ENCODE data around the gene MCMBP. TPM values are rescaled to one million over a fixed set of nuclear protein-coding genes. Genes with fewer than 3 reads are reported as not detected.
A peak's percentile ranks its signal among the peaks of the same experiment; 100 is the strongest.

The MCMBP gene
- total and polyA plus RNA-seq, 2 donors (not counting 3 experiments of a cell fraction or from before 2014, with no cell fraction given): 44.8 to 62.5 TPM

DNA sequence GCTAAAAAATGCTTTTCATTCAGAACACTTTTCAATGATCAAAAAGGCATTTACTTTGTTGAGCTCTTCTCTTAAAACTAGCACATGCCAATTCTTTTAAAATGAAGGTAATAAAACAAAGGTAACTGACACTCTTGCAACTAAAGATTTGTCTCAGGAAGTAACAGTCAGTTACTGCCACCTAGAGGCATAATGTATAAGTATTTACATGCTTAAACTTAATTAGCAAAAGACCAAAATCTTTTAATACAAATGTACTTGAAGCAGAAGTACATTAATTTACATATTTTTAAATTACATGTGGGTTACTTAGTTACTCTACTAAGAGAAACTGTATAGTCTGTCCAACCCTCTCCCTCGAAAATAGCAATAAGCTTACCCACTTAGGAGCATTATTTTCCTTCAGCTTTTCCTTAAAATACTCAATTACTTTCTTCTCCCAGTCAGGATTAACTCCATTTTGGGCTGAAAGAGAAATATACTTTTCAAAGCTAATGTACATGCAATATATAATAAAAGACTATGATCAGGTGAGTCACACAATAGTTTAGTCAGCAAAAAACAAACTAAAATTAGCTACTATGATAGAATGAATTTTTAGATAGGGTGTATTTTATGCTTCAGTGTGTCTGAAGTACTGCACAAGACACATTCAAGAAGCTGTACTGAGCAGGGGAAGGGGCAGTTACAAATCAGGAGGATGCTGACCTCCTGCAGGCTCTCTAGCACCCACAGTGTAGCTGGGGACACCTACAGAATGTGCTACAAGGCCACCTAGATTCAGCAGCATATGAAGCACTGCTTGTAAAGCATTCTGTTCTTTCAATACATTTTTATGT, 13.0 kb downstream of the MCMBP start:
- TF ChIP-seq MYC (IDR thresholded peaks at IDR 0.05; ENCODE audit: low read depth, low read length) (no peak), POLR2A (IDR thresholded peaks at IDR 0.05; ENCODE audit: low read depth, low read length) (no peak), JUN (IDR thresholded peaks at IDR 0.05; ENCODE audit: borderline replicate concordance, insufficient read depth, insufficient read length, low read depth) (no peak), POLR2AphosphoS5 (IDR thresholded peaks at IDR 0.05; ENCODE audit: insufficient read depth, low read depth, low read length) (no peak), FOS (IDR thresholded peaks at IDR 0.05; ENCODE audit: borderline replicate concordance, insufficient read depth, low read length) (no peak), GATA2 (IDR thresholded peaks at IDR 0.05; ENCODE audit: insufficient read depth, insufficient read length, low read depth, low read length) (no peak)
- TF ChIP-seq, protein P1, sequence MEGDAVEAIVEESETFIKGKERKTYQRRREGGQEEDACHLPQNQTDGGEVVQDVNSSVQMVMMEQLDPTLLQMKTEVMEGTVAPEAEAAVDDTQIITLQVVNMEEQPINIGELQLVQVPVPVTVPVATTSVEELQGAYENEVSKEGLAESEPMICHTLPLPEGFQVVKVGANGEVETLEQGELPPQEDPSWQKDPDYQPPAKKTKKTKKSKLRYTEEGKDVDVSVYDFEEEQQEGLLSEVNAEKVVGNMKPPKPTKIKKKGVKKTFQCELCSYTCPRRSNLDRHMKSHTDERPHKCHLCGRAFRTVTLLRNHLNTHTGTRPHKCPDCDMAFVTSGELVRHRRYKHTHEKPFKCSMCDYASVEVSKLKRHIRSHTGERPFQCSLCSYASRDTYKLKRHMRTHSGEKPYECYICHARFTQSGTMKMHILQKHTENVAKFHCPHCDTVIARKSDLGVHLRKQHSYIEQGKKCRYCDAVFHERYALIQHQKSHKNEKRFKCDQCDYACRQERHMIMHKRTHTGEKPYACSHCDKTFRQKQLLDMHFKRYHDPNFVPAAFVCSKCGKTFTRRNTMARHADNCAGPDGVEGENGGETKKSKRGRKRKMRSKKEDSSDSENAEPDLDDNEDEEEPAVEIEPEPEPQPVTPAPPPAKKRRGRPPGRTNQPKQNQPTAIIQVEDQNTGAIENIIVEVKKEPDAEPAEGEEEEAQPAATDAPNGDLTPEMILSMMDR (IDR thresholded peaks at IDR 0.05; ENCODE audit: extremely low read depth in 1 of 2, insufficient read depth in 1 of 2, low read depth in 1 of 2, low read length in 2 of 2): peak; percentile 27 to 36
- Histone ChIP-seq H3K27me3 (ENCODE audit: control insufficient read depth in 2 of 2, insufficient read depth in 2 of 2, low read length in 2 of 2) (no peaks in the 10 kb centered on the region), H3K79me2 (ENCODE audit: control insufficient read depth, insufficient read depth, low read length) (peaks cover 67% of the 10 kb centered on the region), H3K36me3 (ENCODE audit: control insufficient read depth in 2 of 2, extremely low read depth in 1 of 2, insufficient read depth in 2 of 2, low read length in 2 of 2) (peaks cover 2 to 10% of the 10 kb centered on the region in 2 experiments), H3K27ac (ENCODE audit: insufficient read depth, low read depth, low read length) (no peak overlapping the region), H3K4me3 (replicated peaks in 1 of 3; ENCODE audit: insufficient read depth in 1 of 3, low read depth in 1 of 3, low read length in 3 of 3) (no peak overlapping the region), H3K9ac (replicated peaks; ENCODE audit: extremely low read depth, insufficient read depth, low read length) (no peak overlapping the region), H2AFZ (ENCODE audit: low read depth, low read length) (no peak overlapping the region), H3K4me1 (ENCODE audit: control insufficient read depth, extremely low read depth, insufficient read depth, low read length) (peaks cover 5% of the 10 kb centered on the region), H3K4me2 (ENCODE audit: insufficient read depth, low read length) (no peak overlapping the region), H4K20me1 (replicated peaks; ENCODE audit: control insufficient read depth, extremely low read depth, insufficient read depth, low read length) (no peaks in the 10 kb centered on the region), H3K9me1 (replicated peaks; ENCODE audit: control insufficient read depth, extremely low read depth, insufficient read depth, low read length) (no peaks in the 10 kb centered on the region), H3K9me3 (replicated peaks; ENCODE audit: control insufficient read depth, insufficient read depth, low read length) (no peaks in the 10 kb centered on the region)
- BruUV-seq (replicated peaks): no TSS peak
- FAIRE-seq: no peak
- ChIA-PET CTCF (interaction anchor here (0.7 to 8.1 kb wide), 45 partner anchors 8 to 660 kb away, joined by 3 to 280 read pairs (median 5); partner anchors contain the start of genes INPP5F, MCMBP and SEC23IP), POLR2A (interaction anchor here (1.0 to 1.6 kb wide), 2 partner anchors 13 to 109 kb away, joined by 3 to 5 read pairs; partner anchors contain the start of gene MCMBP)
- intact Hi-C loops (cut with micrococcal nuclease): loop anchor here (1.0 kb wide), 3 partner anchors 109 to 251 kb away; no protein-coding TSS in a partner anchor
- dilution Hi-C loops (cut with MboI; ENCODE audit: extremely low pct_ligation_motif_present, low sequenced_read_pairs): no loop called here
- peak; percentile 74 for DNase-seq (ENCODE audit: low read depth, low spot score)

Measured in endothelial cell of umbilical vein (primary cell).